ENCODE results near the gene EML2. TPM values are rescaled to one million over a fixed set of nuclear protein-coding genes. Genes with fewer than 3 reads are reported as not detected.

EML2 gene
- total RNA-seq, 2 donors from 2014 or later = 18.7 to 22.5 TPM

- Histone ChIP-seq H3K4me3 (peak overlapping the region; percentile 15 to 42), H3K27ac (peak overlapping the region; percentile 25 to 54)
Observed at GRCh38 chr19:45607071-45608029, 31.8 kb downstream of the EML2 start.

GRCh38 chr19:45601524-45602374 lies 37.4 kb downstream of the EML2 start, which contains the start of gene GPR4:
GPR4 (minus strand) TSS chr19:45602212; CDS start chr19:45591866, 10,346 bp downstream.
- Histone ChIP-seq H3K4me3 (peak within 1 kb of the TSS; percentile 47 to 63), H3K36me3 (no peaks in the 10 kb centered on the region), H3K27me3 (peaks cover 6 to 19% of the 10 kb centered on the region in 2 donors), H3K4me1 (peaks cover 0 to 46% of the 10 kb centered on the region in 2 donors), H3K9me3 (no peaks in the 10 kb centered on the region), H3K27ac (peak within 1 kb of the TSS; percentile 68 to 82)
- no peak for DNase-seq (ENCODE audit: low spot score)
- no peak for TF ChIP-seq CTCF (IDR thresholded peaks at IDR 0.05)

More at GRCh38 chr19:45607071-45608029, 31.8 kb downstream of the EML2 start:
- DNase-seq (ENCODE audit: low spot score) = peak; percentile 72
- H3K9me3 ChIP-seq = no peaks in the 10 kb centered on the region
- H3K4me1 ChIP-seq = peaks cover 0 to 12% of the 10 kb centered on the region in 2 donors
- H3K36me3 ChIP-seq = peaks cover 11% of the 10 kb centered on the region
- TF ChIP-seq CTCF (IDR thresholded peaks at IDR 0.05) = peak; percentile 85 to 96
- H3K27me3 ChIP-seq = no peaks in the 10 kb centered on the region

GRCh38 chr19:45601115-45601514 lies 38.1 kb downstream of the EML2 start:
- peaks cover 0 to 47% of the 10 kb centered on the region in 2 donors for H3K4me1 ChIP-seq
- DNase-seq (ENCODE audit: low spot score) = no peak
- H3K36me3 ChIP-seq = no peaks in the 10 kb centered on the region
- H3K27ac ChIP-seq = peak overlapping the region; percentile 68 to 82
- H3K4me3 ChIP-seq = peak overlapping the region; percentile 47 to 63
- peaks cover 6 to 19% of the 10 kb centered on the region in 2 donors for H3K27me3 ChIP-seq
- H3K9me3 ChIP-seq = no peaks in the 10 kb centered on the region
- TF ChIP-seq CTCF (IDR thresholded peaks at IDR 0.05) = no peak

GRCh38 chr19:45600340-45600885 lies 38.8 kb downstream of the EML2 start:
- Histone ChIP-seq H3K36me3 (no peaks in the 10 kb centered on the region), H3K27ac (peak overlapping the region; percentile 68 to 82), H3K9me3 (no peaks in the 10 kb centered on the region), H3K4me1 (peaks cover 0 to 47% of the 10 kb centered on the region in 2 donors), H3K27me3 (peaks cover 6 to 19% of the 10 kb centered on the region in 2 donors), H3K4me3 (peak overlapping the region; percentile 47 to 63)
- no peak for TF ChIP-seq CTCF (IDR thresholded peaks at IDR 0.05)
- no peak for DNase-seq (ENCODE audit: low spot score)

- peaks cover 6 to 19% of the 10 kb centered on the region in 2 donors for H3K27me3 ChIP-seq
- no peaks in the 10 kb centered on the region for H3K36me3 ChIP-seq
- no peaks in the 10 kb centered on the region for H3K9me3 ChIP-seq
- peak overlapping the region; percentile 28 to 63 for H3K4me3 ChIP-seq
- H3K4me1 ChIP-seq = peaks cover 0 to 47% of the 10 kb centered on the region in 2 donors
- peak in 1 of 2 donors; percentile 12 for TF ChIP-seq CTCF (IDR thresholded peaks at IDR 0.05)
- H3K27ac ChIP-seq = peak overlapping the region; percentile 55 to 82
- no peak for DNase-seq (ENCODE audit: low spot score)
Observed at GRCh38 chr19:45599286-45599685, 39.9 kb downstream of the EML2 start.
